MCF 10A (cell line): ENCODE data around the gene TBX2. TPM values are rescaled to one million over a fixed set of nuclear protein-coding genes. Genes with fewer than 3 reads are reported as not detected.

Experiments
- BruUV-seq: library from RNA; stranded (reverse); fragments of 400-500 nt; replicated peaks from 2 replicates; lab custom pipeline; 2021; lab: Mats Ljungman, UMichigan
- CTCF ChIA-PET: fragments of 300-600 bp; sonication (Branson Sonifier 250); formaldehyde crosslinking; extraction: SDS; loops from one replicate; lab custom pipeline; 2021; ENCODE audit warnings: antibody characterized with exemption, inconsistent platforms; lab: Yijun Ruan, JAX
- POLR2A ChIA-PET: fragments of 300-600, 350-650 bp; sonication (Branson Sonifier 250); formaldehyde crosslinking; extraction: SDS; loops from one replicate; lab custom pipeline; 2020; ENCODE audit warnings: antibody characterized with exemption, inconsistent platforms; lab: Yijun Ruan, JAX
- DNase-seq: peaks from one replicate; pipeline ENCODE4 v3.0.0-alpha.2; 2018; ENCODE audit not compliant: unreplicated experiment
- H3K27ac Mint-ChIP-seq: one replicate; pipeline ENCODE4 v1.8.0; 2022; ENCODE audit warnings: mild to moderate bottlenecking, low read depth, mixed read lengths; ENCODE audit not compliant: unreplicated experiment
- H3K27me3 Mint-ChIP-seq: one replicate; pipeline ENCODE4 v1.8.0; 2022; ENCODE audit warnings: mixed read lengths; ENCODE audit not compliant: insufficient read depth, unreplicated experiment
- H3K36me3 Mint-ChIP-seq: one replicate; pipeline ENCODE4 v1.8.0; 2022; ENCODE audit warnings: mild to moderate bottlenecking, moderate library complexity, mixed read lengths; ENCODE audit not compliant: insufficient read depth, unreplicated experiment
- H3K4me1 Mint-ChIP-seq: one replicate; pipeline ENCODE4 v1.8.0; 2022; ENCODE audit warnings: mixed read lengths; ENCODE audit not compliant: insufficient read depth, unreplicated experiment
- H3K4me3 Mint-ChIP-seq: one replicate; pipeline ENCODE4 v1.8.0; 2022; ENCODE audit warnings: mild to moderate bottlenecking, moderate library complexity, mixed read lengths; ENCODE audit not compliant: unreplicated experiment
- H3K9me3 Mint-ChIP-seq: one replicate; pipeline ENCODE4 v1.8.0; 2022; ENCODE audit warnings: mixed read lengths; ENCODE audit not compliant: unreplicated experiment
- intact Hi-C: fragments of 100-400 bp; cut with micrococcal nuclease; formaldehyde crosslinking; loops from 2 replicates; pipeline ENCODE4 v1.14.1; 2022
- total RNA-seq: library from RNA; stranded (reverse); gene quantifications from 2 replicates; pipeline ENCODE4 v1.2.3, GENCODE V29; 2022
- TF ChIP-seq, protein P1 (sequence below): fragments of 200-600 bp; IDR thresholded peaks from one replicate; pipeline ENCODE4 v1.8.0; 2022; ENCODE audit warnings: antibody characterized with exemption, mild to moderate bottlenecking; ENCODE audit not compliant: unreplicated experiment

The TBX2 gene
- total RNA-seq, 1 experiment from 2014 or later, result 1.5 TPM

DNA sequence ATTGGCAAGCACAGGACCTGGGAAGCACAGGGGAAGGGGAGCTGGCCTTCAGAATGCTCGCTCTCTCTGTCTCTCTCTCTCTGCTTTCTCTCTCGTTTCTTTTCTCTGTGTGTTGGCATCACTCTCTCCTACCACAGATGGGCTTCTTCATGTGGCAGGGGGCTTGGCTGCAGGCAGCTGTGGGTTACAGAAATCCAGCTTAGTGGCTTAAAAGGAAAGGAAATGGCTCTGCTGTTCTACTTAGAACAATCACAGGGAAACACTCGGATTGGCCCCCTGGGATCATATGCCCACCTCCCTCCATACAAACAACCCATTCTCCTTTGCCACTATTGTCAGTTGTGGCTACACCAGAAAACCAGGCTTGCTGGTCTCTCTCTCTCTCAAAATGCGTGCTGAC is 20.4 kb downstream of the TBX2 start:
- H3K27ac Mint-ChIP-seq, result no peak overlapping the region
- no peaks in the 10 kb centered on the region for H3K9me3 Mint-ChIP-seq
- peaks cover 4% of the 10 kb centered on the region for H3K36me3 Mint-ChIP-seq
- peaks cover 33% of the 10 kb centered on the region for H3K27me3 Mint-ChIP-seq
- DNase-seq, result no peak
- H3K4me3 Mint-ChIP-seq, result no peak overlapping the region
- ChIA-PET POLR2A (interaction anchor here (0.5 to 0.7 kb wide), 2 partner anchors 55 to 95 kb away, joined by 3 read pairs; no protein-coding TSS in a partner anchor), CTCF (interaction anchor here (0.6 to 4.3 kb wide), 5 partner anchors 11 to 254 kb away, joined by 3 to 35 read pairs (median 4); no protein-coding TSS in a partner anchor)
- no peaks in the 10 kb centered on the region for H3K4me1 Mint-ChIP-seq
- TF ChIP-seq, protein P1, sequence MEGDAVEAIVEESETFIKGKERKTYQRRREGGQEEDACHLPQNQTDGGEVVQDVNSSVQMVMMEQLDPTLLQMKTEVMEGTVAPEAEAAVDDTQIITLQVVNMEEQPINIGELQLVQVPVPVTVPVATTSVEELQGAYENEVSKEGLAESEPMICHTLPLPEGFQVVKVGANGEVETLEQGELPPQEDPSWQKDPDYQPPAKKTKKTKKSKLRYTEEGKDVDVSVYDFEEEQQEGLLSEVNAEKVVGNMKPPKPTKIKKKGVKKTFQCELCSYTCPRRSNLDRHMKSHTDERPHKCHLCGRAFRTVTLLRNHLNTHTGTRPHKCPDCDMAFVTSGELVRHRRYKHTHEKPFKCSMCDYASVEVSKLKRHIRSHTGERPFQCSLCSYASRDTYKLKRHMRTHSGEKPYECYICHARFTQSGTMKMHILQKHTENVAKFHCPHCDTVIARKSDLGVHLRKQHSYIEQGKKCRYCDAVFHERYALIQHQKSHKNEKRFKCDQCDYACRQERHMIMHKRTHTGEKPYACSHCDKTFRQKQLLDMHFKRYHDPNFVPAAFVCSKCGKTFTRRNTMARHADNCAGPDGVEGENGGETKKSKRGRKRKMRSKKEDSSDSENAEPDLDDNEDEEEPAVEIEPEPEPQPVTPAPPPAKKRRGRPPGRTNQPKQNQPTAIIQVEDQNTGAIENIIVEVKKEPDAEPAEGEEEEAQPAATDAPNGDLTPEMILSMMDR, result no peak
- intact Hi-C loops, result no loop called here
- no TSS peak for BruUV-seq

DNA sequence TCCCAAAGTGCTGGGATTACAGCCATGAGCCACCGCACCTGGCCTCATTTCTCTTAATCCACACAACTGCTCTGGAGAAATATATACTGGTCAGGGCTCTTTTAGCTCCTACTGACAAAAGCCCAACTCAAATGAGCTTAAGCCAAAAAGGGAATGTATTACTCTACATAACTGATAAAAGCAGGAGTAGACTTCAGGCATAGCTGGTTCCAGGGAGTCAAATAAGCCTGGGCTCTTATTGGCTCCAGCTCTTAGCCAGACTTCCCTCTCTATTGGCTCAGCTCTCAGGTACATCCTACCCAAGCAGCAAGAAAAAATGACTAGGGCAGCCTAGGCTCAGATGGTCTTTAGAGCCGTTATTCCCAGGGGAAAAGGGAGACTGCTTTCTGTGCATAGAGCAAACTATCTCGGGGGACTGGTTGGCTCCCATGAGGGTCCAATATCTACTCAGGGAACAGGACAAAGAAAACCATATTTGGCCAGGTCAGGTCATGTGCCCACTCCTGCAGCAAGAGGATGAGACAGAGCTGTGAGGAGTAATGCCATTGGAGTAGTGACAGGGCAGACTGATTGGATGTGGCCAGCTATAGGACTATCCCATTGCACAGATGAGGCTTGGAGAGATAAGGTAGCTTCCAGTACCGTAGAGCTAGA is 21.2 kb downstream of the TBX2 start:
- POLR2A ChIA-PET, result interaction anchor here (0.6 to 0.7 kb wide), 2 partner anchors 94 to 1182 kb away, joined by 3 read pairs; no protein-coding TSS in a partner anchor
- no peak overlapping the region for H3K4me3 Mint-ChIP-seq
- no peak overlapping the region for H3K27ac Mint-ChIP-seq
- no TSS peak for BruUV-seq
- CTCF ChIA-PET, result interaction anchor here (0.6 to 4.3 kb wide), 7 partner anchors 9 to 162 kb away, joined by 3 to 35 read pairs (median 4); no protein-coding TSS in a partner anchor
- peaks cover 33% of the 10 kb centered on the region for H3K27me3 Mint-ChIP-seq
- peaks cover 4% of the 10 kb centered on the region for H3K36me3 Mint-ChIP-seq
- no peak for DNase-seq
- TF ChIP-seq, protein P1, result no peak
- intact Hi-C loops, result no loop called here
- H3K9me3 Mint-ChIP-seq, result no peaks in the 10 kb centered on the region
- no peaks in the 10 kb centered on the region for H3K4me1 Mint-ChIP-seq

DNA sequence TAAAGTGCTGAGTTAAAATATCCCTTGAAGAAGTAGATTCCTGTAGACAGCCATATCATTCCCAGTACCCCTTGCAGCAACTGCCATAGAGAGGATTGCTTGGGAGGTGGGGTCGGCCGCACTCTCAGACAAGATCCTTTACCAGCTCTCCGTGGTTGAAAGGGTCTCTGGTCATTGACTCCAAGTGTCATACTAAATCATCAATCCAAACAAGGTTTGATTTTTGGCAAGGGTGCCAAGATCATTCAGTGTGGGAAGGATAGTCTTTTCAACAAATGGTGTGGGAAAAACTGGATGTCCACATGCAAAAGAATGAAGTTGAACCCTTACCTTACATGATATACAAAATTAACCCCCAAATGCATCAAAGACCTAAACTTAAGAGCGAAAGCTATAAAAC is 21.8 kb downstream of the TBX2 start:
- Mint-ChIP-seq H3K27ac (no peak overlapping the region), H3K27me3 (peaks cover 33% of the 10 kb centered on the region), H3K9me3 (no peaks in the 10 kb centered on the region), H3K36me3 (peaks cover 4% of the 10 kb centered on the region), H3K4me3 (no peak overlapping the region), H3K4me1 (no peaks in the 10 kb centered on the region)
- BruUV-seq, result no TSS peak
- no peak for DNase-seq
- TF ChIP-seq, protein P1, result no peak
- POLR2A ChIA-PET, result interaction anchor here (0.6 kb wide), 1 partner anchor 1181 kb away, joined by 3 read pairs; no protein-coding TSS in a partner anchor
- intact Hi-C loops, result no loop called here
- CTCF ChIA-PET, result interaction anchor here (1.0 to 4.3 kb wide), 4 partner anchors 9 to 131 kb away, joined by 3 to 35 read pairs (median 4); no protein-coding TSS in a partner anchor

DNA sequence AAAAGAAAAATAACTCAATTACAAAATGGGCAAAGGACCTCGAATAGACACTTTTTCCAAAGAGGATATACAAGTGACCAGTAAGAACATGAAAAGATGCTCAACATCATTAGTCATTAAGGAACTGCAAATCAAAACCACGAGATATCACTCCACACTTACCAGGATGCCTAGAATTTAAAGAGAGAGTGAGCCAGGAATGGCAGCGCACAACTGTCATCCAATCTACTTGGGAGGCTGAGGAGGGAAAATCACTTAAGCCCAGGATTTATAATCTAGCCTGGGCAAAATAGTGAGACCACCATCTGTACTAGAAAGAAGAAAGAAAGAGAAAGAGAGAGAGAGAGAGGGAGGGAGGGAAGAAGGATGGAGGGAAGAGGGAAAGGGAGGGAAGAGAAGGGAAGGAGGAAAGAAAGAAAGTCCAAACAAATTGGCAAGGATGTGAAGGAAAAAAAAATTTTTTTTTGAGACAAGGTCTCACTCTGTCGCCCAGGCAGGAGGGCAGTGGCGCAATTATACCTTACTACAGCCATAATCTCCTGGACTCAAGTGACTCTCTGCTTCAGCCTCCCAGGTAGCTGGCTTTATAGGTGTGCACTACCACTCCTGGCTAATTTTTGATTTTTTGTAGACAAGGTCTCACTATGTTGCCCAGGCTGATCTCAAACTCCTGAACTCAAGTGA is 22.6 kb downstream of the TBX2 start:
- intact Hi-C loops, result no loop called here
- POLR2A ChIA-PET, result no interaction called here
- Mint-ChIP-seq H3K4me1 (no peaks in the 10 kb centered on the region), H3K27ac (no peak overlapping the region), H3K9me3 (no peaks in the 10 kb centered on the region), H3K4me3 (no peak overlapping the region), H3K27me3 (peaks cover 33% of the 10 kb centered on the region), H3K36me3 (peaks cover 4% of the 10 kb centered on the region)
- TF ChIP-seq, protein P1, result no peak
- no peak for DNase-seq
- CTCF ChIA-PET, result interaction anchor here (0.8 to 4.3 kb wide), 3 partner anchors 8 to 414 kb away, joined by 3 to 35 read pairs (median 4); no protein-coding TSS in a partner anchor
- no TSS peak for BruUV-seq
